GM18508 (cell line): ENCODE measurements around the gene CUTC.
"Not testable (repeated sequence)": the region's sequence is repeated elsewhere in the genome, so short reads cannot be mapped to it uniquely, and the experiment has no call there.

ENCODE experiments used
- ATAC-seq: cut with Tn5 transposase; IDR thresholded peaks from one replicate; pipeline ENCODE4 v1.9.1; 2021; ENCODE audit warnings: moderate number of reproducible peaks; ENCODE audit not compliant: insufficient read depth, unreplicated experiment

The CUTC gene

DNA sequence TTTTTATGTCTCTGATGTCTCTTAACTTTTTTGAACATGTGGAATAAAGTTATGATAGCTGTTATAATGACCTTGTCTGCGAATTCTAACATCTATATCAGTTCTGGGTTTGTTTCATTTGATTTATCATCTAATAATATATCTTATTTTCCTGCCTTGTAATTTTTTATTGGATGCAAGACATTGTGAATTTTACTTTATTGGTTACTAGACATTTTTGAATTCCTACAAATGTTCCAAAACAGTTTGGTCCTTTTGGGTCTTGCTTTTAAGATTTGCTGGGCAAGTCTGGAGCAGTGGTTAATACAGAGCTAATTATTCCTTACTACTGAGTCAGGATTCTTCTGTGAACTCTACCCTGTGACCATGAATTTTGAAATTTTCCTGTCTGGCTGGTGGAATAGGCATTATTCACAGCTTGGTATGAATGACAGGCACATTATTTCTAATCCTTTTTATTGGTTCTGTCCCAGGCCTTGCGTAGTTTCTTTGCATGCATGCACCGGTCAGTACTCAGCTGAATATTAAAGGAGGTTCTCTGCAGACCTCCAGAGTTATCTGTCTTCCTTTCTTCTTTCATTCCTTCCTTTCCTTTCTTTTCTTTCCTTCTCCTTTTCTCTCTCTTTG is 9.0 kb downstream of the CUTC start:
- ATAC-seq = no peak

DNA sequence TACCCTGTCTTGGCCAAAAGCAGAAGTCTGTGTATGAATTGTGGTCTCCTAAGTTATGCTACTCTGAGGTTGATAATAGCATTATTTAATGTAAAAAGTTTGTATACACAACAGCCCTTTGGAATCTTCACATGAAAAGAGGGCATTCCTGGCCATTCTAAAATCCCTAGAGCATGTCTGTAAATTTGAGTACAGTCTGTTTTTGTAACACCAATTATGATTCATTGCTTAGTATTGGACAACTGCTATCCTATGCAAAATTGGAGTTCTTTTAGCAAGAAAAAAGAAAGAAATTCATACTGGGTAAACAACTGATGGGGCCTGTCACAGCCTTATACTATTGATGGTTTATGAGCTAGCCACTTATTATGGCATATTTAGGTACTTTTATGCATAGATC is 10.2 kb downstream of the CUTC start:
- ATAC-seq = no peak

DNA sequence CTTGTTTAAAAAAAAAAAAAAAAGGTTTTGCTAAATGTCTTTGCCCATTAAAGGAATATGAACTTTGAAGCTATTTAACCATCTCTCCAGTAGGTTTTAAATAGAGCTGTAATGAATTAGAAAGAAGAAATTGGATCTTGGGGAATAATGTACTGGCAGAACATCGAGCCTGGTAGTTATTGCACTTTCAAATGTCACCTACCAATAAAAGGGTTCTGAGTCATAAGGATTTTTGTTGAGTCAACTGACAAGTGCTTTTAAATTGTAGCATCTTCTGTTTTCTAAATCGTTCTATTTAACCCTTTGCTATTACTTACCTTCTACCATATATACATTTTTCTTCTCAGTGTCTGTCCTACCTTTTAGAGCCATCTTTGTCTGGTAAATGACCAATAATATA is 10.7 kb downstream of the CUTC start:
- ATAC-seq = no peak

DNA sequence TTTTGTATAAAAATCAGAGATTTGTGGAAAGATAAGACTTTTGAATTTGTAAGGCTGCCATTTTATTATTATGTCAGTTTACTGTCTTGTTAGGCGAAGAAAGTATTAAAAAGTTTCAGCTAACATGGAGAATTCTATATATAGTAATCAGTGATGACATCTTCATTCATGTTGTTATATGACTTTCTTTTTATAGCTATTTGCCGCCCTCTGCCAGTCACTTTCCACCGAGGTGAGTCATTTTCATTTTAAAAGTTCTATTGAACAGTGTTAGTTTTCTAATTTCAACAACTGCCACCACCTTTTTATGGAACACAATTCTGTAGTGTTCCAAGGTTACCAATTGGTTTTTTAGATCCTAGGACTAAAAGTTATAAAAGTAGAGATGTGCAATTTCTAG is 11.8 kb downstream of the CUTC start:
- ATAC-seq = no peak

DNA sequence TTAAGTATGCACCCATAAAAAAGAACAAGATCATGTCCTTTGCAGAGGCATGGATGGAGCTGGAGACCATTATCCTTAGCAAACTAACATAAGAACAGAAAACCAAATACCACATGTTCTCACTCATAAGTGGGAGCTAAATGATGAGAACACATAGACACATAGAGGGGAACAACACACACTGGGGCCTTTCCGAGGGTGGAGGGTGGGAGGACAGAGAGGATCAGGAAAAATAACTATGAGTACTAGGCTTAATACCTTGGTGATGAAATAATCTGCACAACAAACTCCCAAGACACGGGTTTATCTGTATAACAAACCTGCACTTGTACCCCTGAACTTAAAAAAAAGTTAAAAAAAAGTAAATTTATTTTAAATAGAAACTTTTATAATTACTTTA is 14.1 kb downstream of the CUTC start:
- ATAC-seq = not testable (repeated sequence)

DNA sequence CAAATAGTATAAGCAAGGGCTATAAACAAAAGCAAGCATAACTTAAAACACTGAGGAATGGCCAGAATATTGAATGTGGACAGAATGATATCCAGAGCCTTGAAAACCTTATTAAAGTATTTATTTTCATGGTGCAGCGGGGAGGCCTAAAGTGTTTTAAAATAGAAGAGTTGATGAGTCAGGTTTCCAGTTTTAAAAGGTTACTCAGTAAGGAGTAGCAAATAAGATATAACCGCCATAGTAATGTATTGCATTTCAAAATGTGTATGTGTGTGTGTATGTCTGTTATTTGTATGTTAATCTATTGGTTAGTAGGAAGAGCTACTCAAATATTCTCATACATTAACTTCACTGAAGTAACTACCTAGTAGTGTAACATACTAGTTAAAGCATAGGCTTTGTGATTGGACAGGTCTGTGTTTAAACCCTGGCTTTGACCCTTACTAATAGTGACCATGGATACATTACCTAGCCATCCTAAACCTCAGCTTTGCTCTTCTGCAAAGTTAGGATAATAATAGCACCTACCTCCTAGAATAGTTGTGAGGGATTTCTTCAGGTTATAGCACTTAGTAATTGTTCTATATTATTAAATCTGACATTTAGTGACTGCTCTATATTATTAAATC is 16.9 kb downstream of the CUTC start:
- no peak for ATAC-seq

DNA sequence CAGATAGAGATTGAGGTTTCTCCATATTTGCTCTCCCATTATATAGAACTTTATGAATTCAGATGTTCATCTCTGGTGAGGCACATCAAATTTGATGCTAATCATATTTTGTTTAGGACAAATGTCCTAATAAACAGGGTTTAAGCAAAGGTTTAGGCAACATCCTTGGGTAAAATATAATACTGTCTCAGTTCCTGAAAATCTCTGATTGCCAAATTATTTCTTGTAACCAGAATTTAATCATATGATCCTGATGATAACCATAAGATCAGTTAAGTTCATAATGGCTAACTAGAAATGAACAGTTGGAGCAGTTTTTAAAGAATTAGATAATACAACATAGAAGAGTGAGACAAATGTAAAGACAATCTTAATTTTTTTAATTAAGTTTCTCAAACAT is 18.6 kb downstream of the CUTC start:
- ATAC-seq = no peak

DNA sequence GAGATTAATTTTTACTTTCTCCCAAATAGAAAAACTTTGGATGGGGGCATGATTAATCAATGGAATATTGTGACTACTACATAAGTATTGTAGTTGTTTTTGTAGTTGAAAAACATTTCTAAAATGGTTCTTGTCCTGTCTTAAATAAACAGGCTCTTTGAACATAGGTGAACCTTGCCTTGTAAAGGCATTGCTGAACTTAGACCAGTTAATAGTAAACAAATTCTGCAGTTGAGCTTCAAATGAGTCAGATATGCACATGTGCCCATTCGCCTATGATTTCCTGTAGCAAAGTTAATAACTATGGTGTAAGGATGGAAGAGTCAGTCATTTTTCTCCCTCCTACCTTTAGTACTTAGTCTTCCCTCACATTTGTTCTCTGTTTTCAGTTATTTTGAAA is 22.6 kb downstream of the CUTC start:
- ATAC-seq = no peak

DNA sequence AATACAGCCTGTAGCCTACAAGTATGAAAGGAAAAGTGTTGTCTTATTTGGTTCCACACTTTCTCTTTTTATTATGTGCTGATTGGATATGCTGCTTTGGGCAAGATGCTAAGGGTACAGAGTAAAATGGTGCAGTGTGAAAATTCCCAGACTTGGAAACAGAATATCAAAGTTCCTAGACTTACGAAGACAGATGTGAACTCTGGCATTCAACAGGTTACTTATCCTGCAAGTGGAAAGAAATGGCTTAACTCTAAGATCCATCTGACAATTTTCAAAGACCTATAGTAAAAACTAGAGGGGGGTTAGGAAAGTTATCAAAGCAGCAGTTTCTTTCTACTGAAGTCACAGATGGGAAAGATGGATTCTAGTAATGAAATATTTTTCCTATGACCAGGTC is 24.1 kb downstream of the CUTC start:
- no peak for ATAC-seq

DNA sequence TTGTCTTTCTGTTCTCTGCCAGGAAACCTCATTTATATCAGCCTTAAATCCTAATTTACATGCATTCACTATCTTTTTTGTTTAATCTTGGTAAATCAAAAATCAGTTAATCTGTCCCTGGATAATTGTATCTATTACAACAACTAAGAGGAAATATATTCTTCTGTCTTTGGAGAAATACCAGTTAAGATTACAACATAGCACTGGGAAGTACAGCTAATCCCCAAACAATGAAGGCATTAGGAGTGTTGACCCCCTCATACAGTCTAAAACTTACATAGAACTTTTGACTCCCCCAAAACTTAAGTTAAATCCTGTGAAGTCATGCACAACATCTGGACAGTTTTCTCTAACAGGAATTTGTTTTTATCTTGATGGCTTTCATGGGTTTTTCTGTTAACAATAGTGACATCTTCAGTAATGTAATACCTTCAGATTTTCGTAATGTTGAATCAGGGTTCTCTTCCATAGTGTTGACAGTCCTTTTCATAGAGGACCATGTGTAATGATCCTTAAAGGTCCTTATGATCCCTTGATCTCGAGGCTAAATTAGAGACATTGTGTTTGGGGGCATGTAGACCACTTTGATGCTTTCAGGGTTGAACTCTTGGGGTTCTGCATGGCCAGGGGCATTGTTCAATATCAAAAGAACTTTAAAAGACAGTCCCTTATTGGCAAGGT is 26.3 kb downstream of the CUTC start:
- ATAC-seq = no peak

DNA sequence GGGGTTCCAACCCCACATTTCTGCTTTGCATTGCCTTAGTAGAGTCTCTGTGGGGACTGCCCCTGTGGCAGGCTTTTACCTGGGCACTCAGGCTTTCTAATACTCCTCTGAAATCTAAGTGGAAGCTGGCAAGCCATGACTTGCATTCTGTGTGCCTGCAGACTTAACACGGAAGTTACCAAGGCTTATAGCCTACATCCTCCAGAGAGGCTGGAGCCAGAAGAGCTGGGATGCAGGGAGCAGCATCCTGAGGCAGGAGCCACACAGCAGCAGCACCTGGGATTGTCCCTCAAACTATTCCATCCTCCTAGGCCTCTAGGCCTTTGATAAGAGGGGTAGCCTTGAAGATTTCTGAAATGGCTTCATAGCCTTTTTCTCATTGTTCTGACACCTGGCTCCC is 28.3 kb downstream of the CUTC start:
- ATAC-seq = no peak

DNA sequence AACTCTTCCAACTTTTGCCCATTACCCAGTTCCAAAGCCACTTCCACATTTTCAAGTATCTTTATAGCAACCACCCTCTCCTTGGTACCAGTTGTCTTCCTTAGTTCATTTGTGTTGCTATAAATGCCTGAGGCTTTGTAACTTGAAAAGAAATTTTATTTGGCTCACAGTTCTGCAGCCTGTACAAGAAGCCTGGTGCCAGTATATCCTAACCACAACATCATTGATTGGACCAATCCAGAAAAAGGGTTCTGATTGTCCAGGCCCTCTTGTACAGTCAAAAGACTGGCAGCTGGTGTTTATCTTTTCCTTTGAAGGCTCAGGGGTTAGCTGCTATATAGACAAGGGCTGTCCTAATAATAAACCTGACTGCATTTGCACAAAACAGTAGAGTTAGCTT is 29.3 kb downstream of the CUTC start:
- no peak for ATAC-seq

DNA sequence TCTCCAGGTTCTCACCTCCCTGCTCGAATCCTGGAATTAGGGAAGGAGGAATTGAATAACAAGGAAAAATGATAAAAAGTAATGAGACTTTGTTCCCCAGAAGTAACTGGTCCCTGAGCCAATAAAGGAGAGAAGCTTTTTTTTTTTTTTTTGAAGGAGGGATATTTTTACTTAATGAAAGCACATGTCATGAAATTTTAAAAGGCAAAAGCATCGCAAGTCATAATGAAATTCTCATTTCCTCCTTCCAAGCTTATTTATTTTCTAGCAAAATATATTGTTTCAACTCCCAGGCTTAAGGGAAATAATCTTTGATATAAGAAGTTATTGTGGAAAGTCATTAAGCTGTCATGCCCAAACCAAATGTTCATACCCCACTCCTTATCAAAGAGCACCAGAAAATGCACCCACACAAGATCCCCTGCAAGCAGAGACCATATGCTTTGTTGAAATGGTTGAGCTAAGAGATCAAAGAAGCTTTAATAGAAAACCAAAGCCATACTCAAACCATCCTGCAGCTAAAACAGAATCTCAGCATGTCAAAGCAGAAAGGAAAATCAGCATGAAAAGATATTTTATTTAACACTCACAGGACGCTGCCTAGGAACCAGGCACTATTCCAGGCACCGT is 33.8 kb downstream of the CUTC start:
- ATAC-seq = no peak

DNA sequence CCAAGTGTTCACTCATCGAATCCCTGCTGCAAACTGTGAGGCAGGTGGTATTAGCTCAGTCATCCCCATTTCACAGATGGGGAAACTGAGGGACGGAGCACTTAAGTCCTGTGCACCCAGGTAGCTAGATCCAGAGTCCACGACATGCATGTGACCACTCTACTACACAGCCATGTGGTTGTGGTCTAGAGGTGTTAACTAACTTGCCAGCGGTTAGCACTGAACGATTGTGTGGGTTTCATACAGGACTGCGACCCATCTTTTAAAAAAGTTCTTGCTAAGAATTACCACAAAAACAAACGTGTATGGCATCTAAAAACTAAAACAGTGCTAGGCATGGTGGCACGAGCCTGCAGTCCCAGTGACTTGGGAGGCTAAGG is 34.3 kb downstream of the CUTC start:
- ATAC-seq = peak; percentile 61

DNA sequence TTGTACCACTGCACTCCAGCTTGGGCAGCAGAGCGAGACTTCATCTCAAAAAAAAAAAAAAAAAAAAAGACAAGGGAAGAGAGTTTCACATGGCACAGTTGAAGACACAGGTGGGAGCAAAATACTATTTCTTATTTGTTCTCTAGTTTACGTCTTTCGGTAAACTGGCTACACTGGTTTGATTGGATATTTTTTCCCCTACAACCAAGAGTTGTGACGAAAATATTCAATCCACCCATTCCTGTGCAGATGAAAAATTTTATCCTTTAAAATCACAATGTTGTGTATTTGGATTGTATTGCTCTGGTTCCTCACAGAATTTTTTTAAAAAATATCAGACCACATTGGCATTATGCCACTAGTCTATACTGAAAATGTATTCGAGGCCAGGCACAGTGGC is 35.9 kb downstream of the CUTC start:
- no peak for ATAC-seq

DNA sequence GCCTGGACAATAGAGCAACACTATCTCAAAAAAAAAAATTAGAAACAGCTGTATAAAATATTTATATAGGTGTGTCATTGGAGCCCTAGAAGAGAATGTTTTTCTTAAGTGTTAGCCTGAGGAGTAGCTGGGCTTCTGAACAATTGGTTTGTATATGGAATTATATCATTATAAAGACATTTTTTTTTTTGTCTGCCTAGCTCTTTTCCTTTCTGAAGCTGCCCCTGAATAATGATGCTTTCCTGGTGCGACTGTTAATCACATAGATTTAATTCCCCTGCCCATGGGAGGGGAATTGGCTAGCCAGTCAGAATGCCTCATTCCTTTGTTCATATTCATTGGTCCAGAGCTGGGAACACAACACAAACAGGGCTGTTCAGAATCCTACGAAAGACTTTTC is 36.5 kb downstream of the CUTC start:
- no peak for ATAC-seq

DNA sequence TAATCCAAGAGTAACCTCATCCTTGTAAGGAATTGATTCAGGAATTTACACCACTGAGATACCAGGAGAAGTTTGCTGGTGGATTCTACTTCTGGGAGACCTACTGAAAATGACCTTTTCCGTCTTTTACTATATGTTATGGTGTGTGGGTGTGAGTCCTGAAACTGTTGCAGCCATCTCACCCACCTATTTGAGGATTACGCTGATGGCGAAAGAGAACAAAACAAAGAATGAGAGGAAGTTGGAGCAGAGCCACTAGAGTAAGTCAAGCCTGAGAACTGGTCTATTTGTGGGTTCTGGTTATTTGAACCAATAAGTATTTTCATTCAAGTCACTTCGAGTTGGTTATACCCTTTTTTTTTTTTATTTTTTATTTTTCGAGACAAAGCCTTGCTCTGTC is 37.7 kb downstream of the CUTC start:
- ATAC-seq = no peak

DNA sequence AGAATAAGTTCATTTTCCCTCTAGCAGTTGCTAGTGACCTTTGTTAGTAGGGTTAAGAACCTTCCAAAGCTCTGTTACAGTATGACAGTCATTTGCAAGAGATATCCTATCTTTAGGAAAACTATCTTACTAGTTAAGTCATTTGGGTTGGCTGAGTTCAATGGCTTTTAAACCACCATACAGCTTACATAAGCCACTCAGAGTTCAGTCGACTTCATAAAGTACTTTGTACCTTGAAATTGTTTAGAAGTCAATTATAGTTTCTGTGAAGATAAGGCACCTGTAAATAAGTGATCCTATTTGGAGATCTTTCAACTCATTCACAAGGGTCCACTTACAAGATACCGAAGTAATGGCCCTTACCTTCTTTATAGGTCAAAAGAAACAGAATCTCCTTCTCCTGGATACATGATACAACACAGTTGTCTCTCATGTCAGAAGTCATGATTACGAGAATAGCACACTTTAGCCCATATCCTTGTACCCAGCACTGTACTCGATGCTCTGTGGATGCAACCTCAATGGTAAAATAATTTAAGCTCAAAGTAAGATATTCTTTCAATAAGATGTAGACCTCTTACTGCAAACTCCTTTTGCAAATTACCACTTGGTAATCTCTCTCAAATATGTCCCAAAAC is 38.5 kb downstream of the CUTC start:
- no peak for ATAC-seq

DNA sequence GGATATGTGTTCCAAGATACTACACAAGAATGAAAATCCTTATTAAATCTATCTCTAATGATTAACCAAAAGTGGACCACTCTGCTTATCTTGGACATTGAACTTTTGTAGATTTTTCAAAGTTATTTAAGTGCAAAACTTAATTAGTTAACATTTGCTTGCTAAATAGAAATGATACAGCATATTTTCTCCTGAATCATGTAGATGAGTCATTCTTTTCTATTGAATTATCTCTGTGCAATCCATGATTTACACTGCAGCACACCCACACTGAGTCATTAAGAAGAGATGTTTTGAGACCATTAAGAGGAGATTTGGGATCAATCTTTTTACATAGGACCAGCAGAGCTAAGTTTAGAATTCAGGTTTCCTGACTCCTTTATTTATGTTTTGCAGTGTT is 43.8 kb downstream of the CUTC start:
- no peak for ATAC-seq

DNA sequence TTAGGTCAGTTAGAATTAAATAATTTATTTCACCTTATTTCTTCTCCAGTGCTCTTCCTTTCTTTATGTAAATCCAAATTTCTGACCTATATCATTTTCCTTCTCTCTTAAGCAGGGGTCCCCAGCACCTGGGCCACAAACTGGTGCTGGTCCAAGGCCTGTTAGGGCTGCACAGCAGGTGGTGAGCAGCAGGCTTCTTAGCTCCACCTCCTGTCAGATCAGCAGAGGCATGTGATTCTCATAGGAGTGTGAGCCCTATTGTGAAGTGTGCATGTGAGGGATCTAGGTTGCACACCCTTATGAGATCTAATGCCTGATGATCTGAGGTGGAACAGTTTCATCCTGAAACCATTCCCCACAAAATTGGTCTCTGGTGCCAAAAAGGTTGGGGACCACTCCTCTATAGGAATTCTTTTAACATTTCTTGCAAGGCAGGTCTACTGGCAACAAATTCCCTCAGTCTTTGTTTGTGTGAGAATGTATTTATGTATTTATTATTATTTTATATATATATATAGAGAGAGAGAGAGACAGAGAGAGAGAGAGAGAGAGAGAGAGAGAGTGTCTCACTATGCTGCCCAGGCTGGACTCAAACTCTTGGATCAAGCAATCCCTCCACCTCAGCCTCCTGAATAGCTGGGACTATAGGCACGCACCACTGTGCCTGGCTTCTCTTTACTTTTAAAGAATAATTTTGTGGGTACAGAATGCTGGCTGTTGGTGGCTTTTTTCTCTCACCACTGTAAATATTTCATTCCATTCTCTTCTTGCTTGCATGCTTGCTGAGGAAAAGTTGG is 46.1 kb downstream of the CUTC start:
- ATAC-seq = no peak
